HG02588 (cell line): Measurements from ENCODE around the gene DLEC1.
"Not testable (repeated sequence)": the region's sequence is repeated elsewhere in the genome, so short reads cannot be mapped to it uniquely, and the experiment has no call there.

Source experiments
- ATAC-seq: cut with Tn5 transposase; IDR thresholded peaks from one replicate; pipeline ENCODE4 v1.9.1; 2021; ENCODE audit warnings: mild to moderate bottlenecking, moderate library complexity; ENCODE audit not compliant: unreplicated experiment

The DLEC1 gene

GRCh38 chr3:38119821-38120692, 81.0 kb downstream of the DLEC1 start:
- no peak for ATAC-seq

- ATAC-seq = no peak
These were observed 81.9 kb downstream of the DLEC1 start for GRCh38 chr3:38120693-38121450.

DNA sequence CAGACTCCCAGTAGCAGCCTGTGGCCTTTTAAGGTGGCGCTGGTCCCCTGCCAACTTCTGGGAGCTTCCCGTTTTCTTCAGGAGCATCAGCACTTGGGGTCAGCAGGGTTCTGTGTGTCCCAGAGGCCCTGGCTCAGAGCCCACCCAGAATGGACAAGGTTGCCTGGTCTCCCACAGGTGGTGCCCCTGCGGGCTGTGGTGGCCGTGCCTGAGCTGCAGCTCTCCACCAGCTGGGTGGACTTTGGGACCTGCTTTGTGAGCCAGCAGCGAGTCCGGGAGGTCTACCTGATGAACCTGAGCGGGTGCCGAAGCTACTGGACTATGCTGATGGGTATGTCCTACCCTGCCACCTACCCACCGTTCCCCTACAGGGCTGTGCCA, 82.4 kb downstream of the DLEC1 start:
- no peak for ATAC-seq

DNA sequence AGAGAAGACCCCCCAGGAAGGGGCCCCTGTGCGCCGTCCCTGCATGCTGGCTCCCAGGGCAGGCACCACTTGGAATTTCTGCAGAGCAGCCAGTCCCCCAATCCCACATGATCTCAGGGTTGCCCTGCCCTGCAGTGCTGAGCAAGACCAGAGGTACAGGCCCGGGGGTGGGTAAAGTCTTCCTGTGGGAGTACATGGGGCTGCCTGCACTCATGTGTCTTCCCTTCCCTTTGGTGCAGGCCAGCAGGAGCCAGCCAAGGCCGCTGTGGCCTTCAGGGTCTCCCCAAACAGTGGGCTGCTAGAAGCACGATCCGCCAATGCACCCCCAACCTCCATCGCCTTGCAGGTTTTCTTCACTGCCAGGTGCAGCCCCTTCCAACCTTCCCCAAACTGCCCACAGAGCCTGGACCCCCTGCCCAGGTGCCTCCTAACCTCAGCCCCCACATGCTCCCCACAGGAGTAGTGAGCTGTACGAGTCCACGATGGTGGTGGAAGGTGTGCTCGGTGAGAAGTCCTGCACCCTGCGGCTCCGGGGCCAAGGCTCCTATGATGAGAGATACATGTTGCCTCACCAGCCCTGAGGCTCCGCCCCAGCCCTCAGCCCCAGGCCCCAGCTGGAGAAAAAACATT, 82.9 kb downstream of the DLEC1 start:
- ATAC-seq = no peak

- no peak for ATAC-seq
These were observed 83.8 kb downstream of the DLEC1 start for GRCh38 chr3:38122712-38123290.

GRCh38 chr3:38124324-38125122, 85.5 kb downstream of the DLEC1 start:
- ATAC-seq = no peak

- no peak for ATAC-seq
These were observed 86.5 kb downstream of the DLEC1 start for GRCh38 chr3:38125305-38126120.

- no peak for ATAC-seq
These were observed 87.3 kb downstream of the DLEC1 start for GRCh38 chr3:38126121-38126892.

GRCh38 chr3:38127611-38128302, 88.7 kb downstream of the DLEC1 start:
- no peak for ATAC-seq

DNA sequence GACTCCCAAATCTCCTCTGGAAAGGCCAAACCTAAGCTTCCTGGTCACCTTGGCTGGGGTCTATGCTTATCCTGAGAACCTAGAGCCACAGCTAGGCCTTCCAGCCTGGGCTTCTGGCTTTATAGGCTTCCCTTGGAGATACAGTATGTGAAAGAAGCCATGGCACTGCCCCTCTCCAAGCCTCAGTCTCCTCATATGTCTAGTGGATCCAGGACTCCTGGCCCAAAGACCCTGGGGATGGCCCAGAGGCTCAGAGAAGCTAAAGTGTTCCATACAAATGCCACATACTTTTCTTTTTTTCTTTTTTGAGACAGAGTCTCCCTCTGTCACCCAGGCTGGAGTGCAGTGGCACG, 89.3 kb downstream of the DLEC1 start:
- no peak for ATAC-seq

- ATAC-seq = no peak
These were observed 90.0 kb downstream of the DLEC1 start for GRCh38 chr3:38129058-38129457.

GRCh38 chr3:38130631-38131065, 91.6 kb downstream of the DLEC1 start:
- no peak for ATAC-seq

DNA sequence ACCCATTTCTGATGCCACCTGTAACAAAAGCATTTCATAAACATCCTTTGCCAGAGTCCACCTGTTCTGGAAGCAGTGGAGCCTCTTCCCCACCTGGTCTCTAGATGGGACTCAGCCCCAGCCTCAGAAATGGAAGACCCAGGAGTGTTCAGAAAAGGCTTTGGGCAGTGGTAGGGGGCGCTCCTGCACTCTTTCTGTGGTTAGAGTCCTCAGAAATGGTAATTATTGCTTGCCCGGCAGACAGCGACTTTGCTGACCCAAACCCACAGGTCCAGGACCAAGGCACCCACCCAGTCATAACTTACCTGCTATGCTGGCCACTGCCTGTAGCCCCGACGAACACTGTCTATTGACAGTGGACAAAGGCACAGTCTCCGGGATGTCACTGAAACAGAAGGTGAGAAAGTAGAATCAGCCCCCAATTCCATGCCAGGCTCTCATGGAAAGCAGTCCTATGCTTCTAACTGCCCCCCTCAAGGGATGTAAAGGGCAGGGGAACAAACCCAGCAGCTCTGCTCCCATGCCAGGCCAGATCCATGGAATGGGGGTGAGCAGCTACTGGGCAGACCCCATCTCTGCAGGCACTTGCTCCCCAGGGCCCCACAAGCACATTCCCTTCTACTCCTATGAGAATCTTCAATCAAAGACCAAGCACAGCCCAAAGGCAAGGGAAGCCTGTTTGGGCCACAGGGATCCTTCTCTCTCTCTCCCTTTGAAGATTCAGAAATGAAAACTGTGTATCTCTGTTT, 92.8 kb downstream of the DLEC1 start:
- no peak for ATAC-seq

DNA sequence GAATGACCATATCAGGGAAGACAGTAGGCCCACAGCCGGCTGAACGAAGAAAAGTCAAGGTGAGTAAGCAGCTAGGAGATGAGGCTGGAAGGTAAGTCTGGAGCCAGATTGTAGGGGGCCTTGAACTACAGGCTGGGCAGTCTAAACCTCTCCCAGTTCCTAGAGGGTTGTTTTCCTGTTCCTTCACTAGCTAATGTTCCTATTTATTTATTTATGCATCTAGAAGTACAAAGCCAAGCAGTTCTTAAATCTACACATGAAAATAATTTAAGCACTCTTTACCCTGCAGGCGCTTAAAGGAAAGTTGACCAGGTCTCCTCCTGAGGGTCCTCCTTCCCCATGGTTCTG, 94.2 kb downstream of the DLEC1 start:
- no peak for ATAC-seq

DNA sequence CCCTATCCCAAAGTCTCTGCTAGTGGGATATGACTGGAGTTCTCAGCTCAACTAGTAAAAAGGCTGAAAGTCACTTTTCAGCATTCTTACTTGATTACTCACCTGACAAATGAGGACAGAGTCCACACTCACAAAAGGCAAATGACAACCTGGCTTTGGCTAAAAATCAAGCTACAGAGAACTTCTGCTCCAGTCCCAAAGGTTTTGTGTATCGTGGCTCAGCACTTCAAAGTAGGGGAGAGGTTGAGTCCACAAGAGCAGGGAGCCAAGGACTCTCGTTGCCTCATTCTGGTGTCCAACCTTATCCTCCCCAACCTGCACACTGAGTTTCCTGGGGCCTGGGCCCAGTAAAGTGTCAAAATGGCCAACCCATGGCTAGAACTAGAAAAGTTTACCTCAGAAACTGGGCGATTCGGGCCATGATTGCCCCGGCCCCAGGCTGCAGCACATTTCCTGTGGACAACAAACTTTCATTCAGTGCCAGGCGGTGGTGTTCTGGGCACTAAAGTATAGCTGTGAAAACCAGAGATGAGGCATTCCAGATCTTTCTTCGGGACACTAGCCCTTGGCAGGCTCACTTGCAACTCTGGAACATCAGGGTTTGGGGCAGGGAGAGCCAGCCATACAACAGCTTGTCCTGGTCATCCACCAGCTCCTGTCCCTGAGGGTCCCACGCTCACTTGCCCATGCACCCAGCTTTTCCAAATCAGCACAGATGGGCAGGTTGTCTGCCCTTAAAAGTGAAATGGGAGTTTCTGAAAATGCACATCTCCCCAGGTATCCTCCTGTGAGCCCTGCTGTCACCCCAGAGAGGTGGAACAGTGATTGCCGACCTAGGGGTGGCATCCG, 94.8 kb downstream of the DLEC1 start:
- no peak for ATAC-seq

GRCh38 chr3:38134517-38135143, 95.6 kb downstream of the DLEC1 start:
- not testable (repeated sequence) for ATAC-seq
